ENCODE measurements around the gene SMAD6. TPM values are rescaled to one million over a fixed set of nuclear protein-coding genes. Genes with fewer than 3 reads are reported as not detected.
A peak's percentile ranks its signal among the peaks of the same experiment; 100 is the strongest.

Gene SMAD6
- total and polyA plus RNA-seq, 9 of the 15 experiments (the other 6 are each of a cell fraction or from before 2014, with no cell fraction given) = 0.10 to 15.5 (median 3.7) TPM

- no peak; the same call in 1 of the 2 replicates for TF ChIP-seq GMEB1 (CRISPR knock-in tag; IDR thresholded peaks at IDR 0.05)
- TF ChIP-seq FOXP4 (CRISPR knock-in tag; IDR thresholded peaks at IDR 0.05; ENCODE audit: borderline replicate concordance) = 0 out of 2 replicates have a peak, but pooled peaks have one; percentile 14
- TF ChIP-seq MTA1 (IDR thresholded peaks at IDR 0.05; ENCODE audit: borderline replicate concordance) = no peak
- no peak for TF ChIP-seq NR2C2 (CRISPR knock-in tag; IDR thresholded peaks at IDR 0.05)
- TF ChIP-seq NR2C2 (tag; IDR thresholded peaks at IDR 0.05) = 0 out of 2 replicates have a peak, but pooled peaks have one; percentile 33
- no peak for TF ChIP-seq JUNB (CRISPR knock-in tag; conservative IDR thresholded peaks at IDR 0.05)
- 0 out of 2 replicates have a peak, but pooled peaks have one; percentile 18 for TF ChIP-seq NFIC (IDR thresholded peaks at IDR 0.05)
- peak; percentile 52 for TF ChIP-seq NCOR1 (IDR thresholded peaks at IDR 0.05)
- no peak for TF ChIP-seq BRD9 (IDR thresholded peaks at IDR 0.05; ENCODE audit: low read depth, partially characterized antibody)
- 0 out of 2 replicates have a peak, but pooled peaks have one; percentile 11 for TF ChIP-seq PHF21A (IDR thresholded peaks at IDR 0.05; ENCODE audit: borderline replicate concordance, low read depth)
- no peak for TF ChIP-seq ZBTB33 (CRISPR knock-in tag; IDR thresholded peaks at IDR 0.05)
- no peak for TF ChIP-seq CUX1 (CRISPR knock-in tag; IDR thresholded peaks at IDR 0.05)
- TF ChIP-seq GABPB1 (CRISPR knock-in tag; IDR thresholded peaks at IDR 0.05) = no peak
- TF ChIP-seq CCNT2 (IDR thresholded peaks at IDR 0.05; ENCODE audit: borderline replicate concordance, extremely low read depth, insufficient read length, low read depth, low read length) = peak; percentile 91
- TF ChIP-seq NFIX (CRISPR knock-in tag; IDR thresholded peaks at IDR 0.05; ENCODE audit: low read depth) = no peak
- no peak for TF ChIP-seq SMAD1 (IDR thresholded peaks at IDR 0.05; ENCODE audit: low read depth, low read length, partially characterized antibody)
Measured at GRCh38 chr15:66700802-66701421, 1.1 kb upstream of the SMAD6 start (continued).

Measured in K562 (cell line).